Measurements from ENCODE around the gene TNFRSF8. TPM values are rescaled to one million over a fixed set of nuclear protein-coding genes. Genes with fewer than 3 reads are reported as not detected.

Gene TNFRSF8
- total RNA-seq, 4 donors from 2014 or later = 0.83 to 2.8 (median 2.3) TPM

DNA sequence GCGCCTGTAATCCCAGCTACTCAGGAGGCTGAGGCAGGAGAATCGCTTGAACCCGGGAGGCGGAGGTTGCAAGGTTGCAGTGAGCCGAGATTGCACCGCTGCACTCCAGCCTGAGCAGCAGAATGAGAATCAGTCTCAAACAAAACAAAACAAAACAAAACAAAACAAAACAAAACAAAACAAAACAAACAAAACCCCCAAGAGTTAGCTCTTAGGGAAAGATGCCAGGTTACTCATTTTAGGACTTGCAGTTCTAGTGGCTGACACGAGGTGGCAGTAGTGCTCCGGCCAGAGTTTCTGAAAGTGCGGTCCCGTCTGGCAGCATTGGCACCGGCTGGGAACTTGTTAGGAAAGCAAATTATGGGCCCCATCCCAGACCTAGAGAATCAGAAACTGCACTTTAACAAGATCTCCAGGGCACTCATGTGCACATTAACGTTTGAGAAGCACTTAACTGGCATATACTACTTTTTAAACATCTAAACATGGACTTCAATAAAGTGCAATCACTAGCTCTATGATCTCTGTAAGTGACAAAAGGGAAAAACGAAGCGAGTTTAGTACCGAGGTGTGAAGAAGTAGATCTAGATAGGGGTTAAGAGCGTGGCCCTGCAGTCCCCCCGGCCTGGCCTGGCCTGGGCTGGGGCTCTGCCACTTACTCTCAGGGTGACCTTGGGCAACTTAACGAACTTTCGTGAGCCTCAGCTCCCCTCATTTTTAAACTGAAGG is 61.8 kb downstream of the TNFRSF8 start:
- H3K4me1 ChIP-seq = peaks cover 16 to 30% (median 24%) of the 10 kb centered on the region in 4 donors
- H3K36me3 ChIP-seq = no peaks in the 10 kb centered on the region
- peak overlapping the region in 2 of 4 donors; percentile 15 to 43 for H3K27ac ChIP-seq (replicated peaks in 1 of 4)
- peak; percentile 95 for DNase-seq (ENCODE audit: extremely low spot score)
- intact Hi-C loops (cut with DNase I) = loop anchor here (1.0 kb wide), 1 partner anchor 84 kb away; no protein-coding TSS in a partner anchor
- peaks cover 0 to 11% (median 0%) of the 10 kb centered on the region in 4 donors for H3K27me3 ChIP-seq
- H3K9me3 ChIP-seq = no peaks in the 10 kb centered on the region
- WGBS = 46% methylated on average over 19 of the region's 19 CpGs
- peak; percentile 47 to 52 for TF ChIP-seq POLR2AphosphoS5 (IDR thresholded peaks at IDR 0.05)
- TF ChIP-seq, protein P1, sequence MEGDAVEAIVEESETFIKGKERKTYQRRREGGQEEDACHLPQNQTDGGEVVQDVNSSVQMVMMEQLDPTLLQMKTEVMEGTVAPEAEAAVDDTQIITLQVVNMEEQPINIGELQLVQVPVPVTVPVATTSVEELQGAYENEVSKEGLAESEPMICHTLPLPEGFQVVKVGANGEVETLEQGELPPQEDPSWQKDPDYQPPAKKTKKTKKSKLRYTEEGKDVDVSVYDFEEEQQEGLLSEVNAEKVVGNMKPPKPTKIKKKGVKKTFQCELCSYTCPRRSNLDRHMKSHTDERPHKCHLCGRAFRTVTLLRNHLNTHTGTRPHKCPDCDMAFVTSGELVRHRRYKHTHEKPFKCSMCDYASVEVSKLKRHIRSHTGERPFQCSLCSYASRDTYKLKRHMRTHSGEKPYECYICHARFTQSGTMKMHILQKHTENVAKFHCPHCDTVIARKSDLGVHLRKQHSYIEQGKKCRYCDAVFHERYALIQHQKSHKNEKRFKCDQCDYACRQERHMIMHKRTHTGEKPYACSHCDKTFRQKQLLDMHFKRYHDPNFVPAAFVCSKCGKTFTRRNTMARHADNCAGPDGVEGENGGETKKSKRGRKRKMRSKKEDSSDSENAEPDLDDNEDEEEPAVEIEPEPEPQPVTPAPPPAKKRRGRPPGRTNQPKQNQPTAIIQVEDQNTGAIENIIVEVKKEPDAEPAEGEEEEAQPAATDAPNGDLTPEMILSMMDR (IDR thresholded peaks at IDR 0.05) = peak; percentile 96 to 98 (median 97)
- TF ChIP-seq EP300 (IDR thresholded peaks at IDR 0.05) = no peak
- no peak for TF ChIP-seq POLR2A (IDR thresholded peaks at IDR 0.05; ENCODE audit: low read depth)
- H3K4me3 ChIP-seq = no peak overlapping the region

DNA sequence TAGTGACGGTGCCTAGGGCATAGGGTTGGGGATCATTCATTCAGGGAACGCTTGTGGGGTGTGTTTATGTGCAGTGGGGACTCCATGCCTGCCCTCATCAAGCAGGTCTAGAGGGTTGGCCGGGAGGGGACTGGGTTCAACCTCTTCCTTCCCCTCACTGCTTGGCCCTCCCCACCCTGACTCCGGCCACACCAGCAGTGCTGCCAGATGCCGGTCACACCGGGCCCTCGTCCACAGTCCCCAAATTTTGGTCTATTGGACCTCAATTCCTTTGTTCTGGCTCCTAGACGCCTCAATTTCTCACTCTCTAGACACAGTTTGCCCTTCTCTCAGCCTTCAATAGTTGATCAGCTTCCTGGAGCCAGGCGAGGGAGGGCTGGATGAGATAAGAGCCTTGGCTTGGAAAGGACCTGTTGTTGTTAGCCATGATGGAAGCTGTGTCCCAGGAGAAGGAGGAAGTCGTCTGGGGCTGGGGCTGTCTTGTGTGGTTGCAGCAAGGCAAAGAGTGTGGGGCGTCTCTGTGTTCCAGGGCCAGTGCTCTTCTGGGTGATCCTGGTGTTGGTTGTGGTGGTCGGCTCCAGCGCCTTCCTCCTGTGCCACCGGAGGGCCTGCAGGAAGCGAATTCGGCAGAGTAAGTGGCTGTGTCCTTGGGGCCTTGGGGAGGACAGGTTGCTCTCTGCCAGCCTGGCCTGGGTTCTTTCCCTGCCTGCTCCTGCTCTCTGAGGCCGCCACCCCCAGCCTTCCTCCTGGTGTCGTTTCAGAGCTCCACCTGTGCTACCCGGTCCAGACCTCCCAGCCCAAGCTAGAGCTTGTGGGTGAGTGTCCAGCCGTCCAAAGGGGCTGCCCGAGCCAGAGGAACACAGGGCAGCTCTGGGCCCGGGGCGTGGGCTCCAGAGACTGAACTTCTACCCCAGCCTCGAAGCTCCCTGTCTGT is 62.6 kb downstream of the TNFRSF8 start:
- WGBS = 88% methylated on average over 23 of the region's 24 CpGs
- Histone ChIP-seq H3K36me3 (no peaks in the 10 kb centered on the region), H3K9me3 (no peaks in the 10 kb centered on the region), H3K27me3 (peaks cover 0 to 11% (median 0%) of the 10 kb centered on the region in 4 donors), H3K4me3 (peak overlapping the region in 2 of 4 donors; percentile 27 to 32), H3K27ac (replicated peaks in 1 of 4) (peak overlapping the region; percentile 2 to 43 (median 25)), H3K4me1 (peaks cover 16 to 38% (median 28%) of the 10 kb centered on the region in 4 donors)
- no peak for DNase-seq (ENCODE audit: extremely low spot score)
- intact Hi-C loops (cut with DNase I) = no loop called here
- TF ChIP-seq EP300 (IDR thresholded peaks at IDR 0.05) (no peak), POLR2A (IDR thresholded peaks at IDR 0.05; ENCODE audit: low read depth) (no peak), POLR2AphosphoS5 (IDR thresholded peaks at IDR 0.05) (no peak)
- TF ChIP-seq, protein P1 (IDR thresholded peaks at IDR 0.05) = no peak

- intact Hi-C loops (cut with DNase I) = no loop called here
- TF ChIP-seq EP300 (IDR thresholded peaks at IDR 0.05) (no peak), POLR2AphosphoS5 (IDR thresholded peaks at IDR 0.05) (no peak), POLR2A (IDR thresholded peaks at IDR 0.05; ENCODE audit: low read depth) (no peak)
- TF ChIP-seq, protein P1 (IDR thresholded peaks at IDR 0.05) = no peak
These were observed 63.7 kb downstream of the TNFRSF8 start for GRCh38 chr1:12126781-12127180.

DNA sequence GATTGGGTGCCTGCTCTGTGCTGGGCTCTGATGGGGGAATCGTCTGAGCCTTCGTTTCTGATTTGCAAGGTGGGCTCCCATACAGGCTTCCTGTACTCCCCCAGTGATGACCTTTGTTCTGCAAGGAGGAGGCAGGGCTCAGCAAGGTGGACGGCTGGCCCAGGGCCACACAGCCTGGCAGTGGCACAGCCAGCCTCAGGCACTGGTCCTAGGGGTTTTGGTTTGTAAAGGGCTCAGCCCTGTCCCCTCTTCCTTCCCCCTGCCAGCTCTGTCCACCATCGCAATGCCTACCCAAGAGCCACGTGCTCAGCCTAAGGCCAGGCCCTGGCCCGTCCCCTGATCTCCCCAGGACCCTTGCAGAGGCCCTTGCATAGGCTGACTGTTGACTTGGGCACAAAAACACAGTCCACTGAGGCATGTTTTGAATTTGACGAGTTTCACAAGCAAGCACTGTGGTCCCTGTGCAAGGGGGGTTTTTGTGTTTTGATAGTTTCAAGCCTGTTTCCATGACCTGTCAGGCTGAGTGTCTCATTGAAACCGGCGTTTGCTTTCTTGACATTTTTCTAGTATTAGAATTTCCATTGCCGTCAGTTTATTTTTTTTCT is 64.2 kb downstream of the TNFRSF8 start:
- Histone ChIP-seq H3K4me1 (peaks cover 14 to 35% (median 21%) of the 10 kb centered on the region in 4 donors), H3K27ac (replicated peaks in 1 of 4) (no peak overlapping the region), H3K36me3 (no peaks in the 10 kb centered on the region), H3K27me3 (peaks cover 0 to 11% (median 0%) of the 10 kb centered on the region in 4 donors), H3K4me3 (no peak overlapping the region), H3K9me3 (no peaks in the 10 kb centered on the region)
- no peak for DNase-seq (ENCODE audit: extremely low spot score)
- intact Hi-C loops (cut with DNase I) = no loop called here
- TF ChIP-seq EP300 (IDR thresholded peaks at IDR 0.05) (no peak), POLR2AphosphoS5 (IDR thresholded peaks at IDR 0.05) (no peak), POLR2A (IDR thresholded peaks at IDR 0.05; ENCODE audit: low read depth) (no peak)
- TF ChIP-seq, protein P1 (IDR thresholded peaks at IDR 0.05) = no peak
- WGBS = 92% methylated on average over 10 of the region's 10 CpGs

More at GRCh38 chr1:12126781-12127180, 63.7 kb downstream of the TNFRSF8 start:
- no peak overlapping the region for H3K4me3 ChIP-seq
- H3K27me3 ChIP-seq = peaks cover 0 to 11% (median 0%) of the 10 kb centered on the region in 4 donors
- H3K4me1 ChIP-seq = peaks cover 16 to 35% (median 22%) of the 10 kb centered on the region in 4 donors
- H3K36me3 ChIP-seq = no peaks in the 10 kb centered on the region
- no peak overlapping the region for H3K27ac ChIP-seq (replicated peaks in 1 of 4)
- no peaks in the 10 kb centered on the region for H3K9me3 ChIP-seq
- no peak for DNase-seq (ENCODE audit: extremely low spot score)
- 85% methylated on average over 8 of the region's 9 CpGs for WGBS

All from esophagus muscularis mucosa (tissue), 4 donors.